Heart right ventricle (tissue), 16 donors: ENCODE results near the gene CHAC1. TPM values are rescaled to one million over a fixed set of nuclear protein-coding genes. Genes with fewer than 3 reads are reported as not detected.

Source experiments
- ATAC-seq, 8 donors: fragments of 200-7000 bp; cut with Tn5 transposase; one replicate each; pipeline ENCODE4 v1.9.1; 2020; ENCODE audit warnings: mild to moderate bottlenecking in 8 of 8, moderate library complexity in 8 of 8, moderate number of reproducible peaks in 1 of 8
- DNase-seq, 2 donors: peaks; one replicate each; pipeline ENCODE4 v3.0.0-alpha.2; 2020
- H3K27ac ChIP-seq, 10 donors: fragments of 200-600 bp; sonication (generic) in 2 of 10; one replicate each; pipeline versions ENCODE4 v1.5.0 to v1.8.0; 2020 to 2022; ENCODE audit warnings: mild to moderate bottlenecking in 3 of 10
- H3K27me3 ChIP-seq, 7 donors: fragments of 200-600 bp; one replicate each; pipeline ENCODE4 v1.8.0; 2021 to 2022; ENCODE audit warnings: mild to moderate bottlenecking in 2 of 7
- H3K36me3 ChIP-seq, 9 donors: fragments of 200-600 bp; sonication (generic) in 1 of 9; one replicate each; pipeline versions ENCODE4 v1.5.0 to v1.8.0; 2020 to 2022; ENCODE audit warnings: mild to moderate bottlenecking in 2 of 9
- H3K4me1 ChIP-seq, 9 donors: fragments of 200-600 bp; sonication (generic) in 1 of 9; one replicate each; pipeline versions ENCODE4 v1.5.0 to v1.8.0; 2020 to 2022; ENCODE audit warnings: mild to moderate bottlenecking in 4 of 9
- H3K4me3 ChIP-seq, 10 donors: fragments of 200-600 bp; sonication (generic) in 2 of 10; one replicate each; pipeline versions ENCODE4 v1.5.0 to v1.8.0; 2020 to 2022; ENCODE audit warnings: mild to moderate bottlenecking in 7 of 10, moderate library complexity in 2 of 10
- H3K9me3 ChIP-seq, 11 donors: fragments of 200-600 bp in 10 of 11; sonication (generic) in 2 of 11; one replicate each; pipeline versions ENCODE4 v1.5.0 to v1.8.0; 2013 to 2022; ENCODE audit warnings: mild to moderate bottlenecking in 2 of 11, control low read depth in 1 of 11, moderate library complexity in 1 of 11
- WGBS, 2 donors: extraction: QIAGEN DNeasy Blood & Tissue Kit; methylation state at CpG; one replicate each; pipeline ENCODE4 v1.1.7; 2013; ENCODE audit warnings: inconsistent platforms in 1 of 2; 5-methylcytosine and 5-hydroxymethylcytosine counted together
- intact Hi-C, 10 donors: fragments of 100-400 bp; cut with DNase I; formaldehyde crosslinking; loops; one replicate each; pipeline versions ENCODE4 v1.11.1 to v1.14.2; 2022
- polyA plus RNA-seq, 2 donors: library from polyadenylated mRNA; stranded (reverse); fragments of 200-250 nt; gene quantifications; one replicate each; pipeline ENCODE4 v1.2.3, GENCODE V29; 2013
- total RNA-seq, 10 donors: library from RNA; stranded (reverse); fragmentation: NEBNext Ultra II Directional in 3 of 10; extraction: Animal tissue kit (Norgen Biotek cat#: 25700) in 3 of 10; gene quantifications; one replicate each; pipeline versions ENCODE4 v1.2.1 to v1.2.4, GENCODE V29; 2021 to 2023
- TF ChIP-seq, protein P1 (sequence below), 9 donors: fragments of 200-600 bp; sonication (generic) in 2 of 9; IDR thresholded peaks; one replicate each; pipeline versions ENCODE4 v1.5.0 to v1.8.0; 2021 to 2022; ENCODE audit warnings: antibody characterized with exemption in 9 of 9, mild to moderate bottlenecking in 5 of 9, moderate library complexity in 1 of 9
- donor health status: Arrhythmogenic right ventricular cardiomyopathy.
- donor health status: ischemic (EF 13 %, LVEDD 7.1; RV severe dilation, severe dysfunction).
- donor health status: healthy with polysubstance abuse.
- donor health status: DM: no; HTN: yes; CAD: no.
- donor health status: DM: no; HTN: no; CAD: no.
- donor health status: ischemic (EF 25% LVEDD 6.9; RV normal size, moderate dysfunction).
- donor health status: ischemic (EF 25% LVEDD 5.7; RV mildly dilated, moderate dysfunction).
- donor health status: healthy.
- donor health status: DM: yes; HTN: yes; CAD: no.
- donor health status: Ischemic cardiomyopathy.
- donor health status: ischemic (EF 35%, LVEDD 5.7; RV mildly dilated, moderate dysfunction).
- donor health status: nonischemic (EF 11% LVEDD 7.7; RV severe dilation, severe dysfunction).
- donor health status: DM: yes; HTN: yes; CAD: no.
- donor health status: PGD.
- donor health status: ischemic (EF 29% LVEDD 5.4; RV normal size, mild dysfunction).
- donor health status: nonischemic (EF 23%, LVEDD 6.1; RV moderate dilation, normal function).

CHAC1 gene
- total and polyA plus RNA-seq, 12 donors = 0.31 to 7.6 (median 1.7) TPM

DNA sequence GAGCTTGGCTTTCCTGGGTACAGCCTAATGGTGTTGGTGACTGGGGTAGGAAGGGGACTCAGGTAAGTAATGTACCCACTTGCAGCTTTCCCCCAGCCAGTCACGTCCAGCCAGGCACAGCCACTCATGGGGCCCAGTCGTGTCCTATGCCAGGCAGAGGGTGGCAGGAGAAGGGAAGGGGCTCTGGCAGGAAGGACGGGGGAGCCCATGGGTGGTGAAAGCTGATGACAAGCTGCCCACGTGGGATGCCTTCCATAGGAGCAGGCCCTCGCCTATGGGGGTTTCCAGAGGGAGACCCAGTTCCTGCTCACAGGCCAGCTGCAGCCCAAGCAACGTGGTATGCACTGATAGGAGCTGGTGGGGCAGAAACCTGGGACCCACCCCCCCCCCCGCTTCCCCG lies 10.7 kb downstream of the CHAC1 start:
- no peaks in the 10 kb centered on the region for H3K27me3 ChIP-seq
- 82% methylated on average over 7 to 8 of the region's 8 CpGs for WGBS, 2 donors
- H3K9me3 ChIP-seq = no peaks in the 10 kb centered on the region
- no peaks in the 10 kb centered on the region for H3K36me3 ChIP-seq
- TF ChIP-seq, protein P1, sequence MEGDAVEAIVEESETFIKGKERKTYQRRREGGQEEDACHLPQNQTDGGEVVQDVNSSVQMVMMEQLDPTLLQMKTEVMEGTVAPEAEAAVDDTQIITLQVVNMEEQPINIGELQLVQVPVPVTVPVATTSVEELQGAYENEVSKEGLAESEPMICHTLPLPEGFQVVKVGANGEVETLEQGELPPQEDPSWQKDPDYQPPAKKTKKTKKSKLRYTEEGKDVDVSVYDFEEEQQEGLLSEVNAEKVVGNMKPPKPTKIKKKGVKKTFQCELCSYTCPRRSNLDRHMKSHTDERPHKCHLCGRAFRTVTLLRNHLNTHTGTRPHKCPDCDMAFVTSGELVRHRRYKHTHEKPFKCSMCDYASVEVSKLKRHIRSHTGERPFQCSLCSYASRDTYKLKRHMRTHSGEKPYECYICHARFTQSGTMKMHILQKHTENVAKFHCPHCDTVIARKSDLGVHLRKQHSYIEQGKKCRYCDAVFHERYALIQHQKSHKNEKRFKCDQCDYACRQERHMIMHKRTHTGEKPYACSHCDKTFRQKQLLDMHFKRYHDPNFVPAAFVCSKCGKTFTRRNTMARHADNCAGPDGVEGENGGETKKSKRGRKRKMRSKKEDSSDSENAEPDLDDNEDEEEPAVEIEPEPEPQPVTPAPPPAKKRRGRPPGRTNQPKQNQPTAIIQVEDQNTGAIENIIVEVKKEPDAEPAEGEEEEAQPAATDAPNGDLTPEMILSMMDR (IDR thresholded peaks at IDR 0.05) = no peak
- ATAC-seq (no peak), DNase-seq (no peak)
- H3K4me1 ChIP-seq = peaks cover 0 to 20% (median 8%) of the 10 kb centered on the region in 9 donors
- intact Hi-C loops = no loop called here
- no peak overlapping the region for H3K27ac ChIP-seq
- no peak overlapping the region for H3K4me3 ChIP-seq

DNA sequence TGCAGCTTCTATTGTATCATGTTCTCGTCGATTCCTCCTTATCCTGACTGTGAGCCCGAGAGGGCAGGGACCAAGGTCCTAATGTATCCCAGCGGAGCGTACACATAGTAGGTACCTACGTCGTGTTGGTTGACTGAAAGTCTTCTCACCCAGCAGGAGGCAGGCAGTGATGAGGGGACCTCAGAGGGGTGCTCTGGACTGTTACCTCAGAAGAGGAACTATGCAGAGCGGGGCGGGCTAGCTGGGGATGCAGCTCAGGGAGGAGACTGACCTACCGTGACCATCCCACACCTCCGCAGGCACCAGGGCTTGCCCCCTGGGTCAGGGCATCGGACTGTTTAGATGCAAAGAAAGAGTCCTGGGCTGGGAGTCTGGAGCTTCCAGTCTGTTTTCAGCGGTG lies 11.4 kb downstream of the CHAC1 start:
- WGBS, 2 donors = 83 to 86% methylated on average over 13 of the region's 13 CpGs
- Histone ChIP-seq H3K4me3 (no peak overlapping the region), H3K4me1 (peaks cover 0 to 20% (median 8%) of the 10 kb centered on the region in 9 donors), H3K27ac (no peak overlapping the region), H3K9me3 (no peaks in the 10 kb centered on the region), H3K36me3 (no peaks in the 10 kb centered on the region), H3K27me3 (no peaks in the 10 kb centered on the region)
- DNase-seq = no peak
- intact Hi-C loops = loop anchor here in 1 of 10 donors (5.0 kb wide), 1 partner anchor 38 kb away; no protein-coding TSS in a partner anchor
- TF ChIP-seq, protein P1 (IDR thresholded peaks at IDR 0.05) = no peak
- ATAC-seq = no peak

DNA sequence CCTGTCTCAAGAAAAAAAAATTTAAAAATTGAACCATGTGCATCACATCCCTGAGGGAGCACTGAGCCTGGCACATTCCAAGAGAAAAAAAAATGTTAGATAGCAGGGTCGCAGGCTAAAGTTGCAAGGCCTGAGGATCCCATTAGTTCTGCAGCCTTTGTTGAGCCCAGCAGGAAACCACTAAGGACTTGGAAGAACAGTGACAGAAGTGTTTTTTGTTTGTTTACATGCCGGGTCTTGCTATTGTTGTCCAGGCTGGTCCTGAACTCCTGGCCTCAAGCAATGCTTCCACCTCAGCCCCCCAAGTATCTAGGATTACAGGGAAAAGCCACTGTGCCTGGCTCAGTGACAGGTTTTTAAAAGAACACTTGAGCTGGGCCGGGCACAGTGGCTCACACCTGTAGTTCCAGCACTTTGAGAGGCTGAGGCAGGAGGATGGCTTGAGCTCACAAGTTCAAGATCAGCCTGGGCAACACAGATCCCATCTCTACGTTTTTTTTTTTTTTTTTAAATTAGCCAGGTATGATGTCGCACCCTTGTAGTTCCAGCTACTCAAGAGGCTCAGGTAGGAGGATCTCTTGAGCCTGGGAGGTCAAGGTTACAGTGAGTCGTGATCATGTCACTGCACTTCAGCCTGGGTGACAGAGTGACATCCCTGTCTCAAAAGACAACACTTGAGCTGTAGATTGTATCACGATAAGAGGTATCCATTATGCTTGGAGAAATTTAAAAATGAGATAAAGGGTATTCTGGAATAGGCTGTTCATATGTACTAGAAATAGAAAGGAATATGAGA lies 15.2 kb downstream of the CHAC1 start:
- no peak for DNase-seq
- Histone ChIP-seq H3K27ac (no peak overlapping the region), H3K4me1 (peaks cover 0 to 20% (median 8%) of the 10 kb centered on the region in 9 donors), H3K27me3 (no peaks in the 10 kb centered on the region), H3K36me3 (no peaks in the 10 kb centered on the region), H3K4me3 (no peak overlapping the region), H3K9me3 (no peaks in the 10 kb centered on the region)
- 66% methylated on average over 7 of the region's 7 CpGs for WGBS, 2 donors
- ATAC-seq = no peak
- TF ChIP-seq, protein P1 (IDR thresholded peaks at IDR 0.05) = no peak
- intact Hi-C loops = loop anchor here in 1 of 10 donors (5.0 kb wide), 1 partner anchor 34 kb away; no protein-coding TSS in a partner anchor

DNA sequence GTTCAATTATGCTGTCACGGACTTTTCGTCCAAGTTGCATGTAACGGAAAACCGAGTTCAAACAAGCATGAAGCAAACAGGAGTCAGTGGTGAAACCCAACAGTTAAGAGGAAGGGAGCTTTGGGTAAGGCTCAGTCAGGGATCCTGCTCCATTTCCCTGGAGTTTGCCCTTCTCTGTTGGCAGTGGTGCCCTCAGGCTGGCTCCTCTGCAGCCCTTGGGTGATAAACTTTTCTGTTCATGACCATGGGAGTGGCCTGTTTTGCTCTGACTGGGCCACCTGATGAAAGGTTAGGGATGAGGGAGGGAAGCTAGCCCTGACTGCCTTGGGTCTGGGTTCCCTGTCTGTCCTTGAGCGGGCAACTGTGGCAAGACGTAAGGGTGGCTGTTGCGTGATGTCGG lies 16.1 kb downstream of the CHAC1 start:
- DNase-seq (no peak), ATAC-seq (no peak)
- no peak overlapping the region for H3K27ac ChIP-seq
- WGBS, 2 donors = 88 to 98% methylated on average over 8 of the region's 8 CpGs
- intact Hi-C loops = loop anchor here in 1 of 10 donors (5.0 kb wide), 1 partner anchor 33 kb away; no protein-coding TSS in a partner anchor
- H3K36me3 ChIP-seq = no peaks in the 10 kb centered on the region
- peaks cover 0 to 20% (median 8%) of the 10 kb centered on the region in 9 donors for H3K4me1 ChIP-seq
- H3K9me3 ChIP-seq = no peaks in the 10 kb centered on the region
- H3K27me3 ChIP-seq = no peaks in the 10 kb centered on the region
- no peak overlapping the region for H3K4me3 ChIP-seq
- TF ChIP-seq, protein P1 (IDR thresholded peaks at IDR 0.05) = no peak
